C1 segment of cervical spinal cord (tissue), 14 donors: ENCODE data around the gene SPAG7.
"Not testable (repeated sequence)": the region's sequence is repeated elsewhere in the genome, so short reads cannot be mapped to it uniquely, and the experiment has no call there.

Source experiments
- DNase-seq, 14 donors: peaks; one replicate each; lab custom pipeline; 2025; lab: John Stamatoyannopoulos, UW

SPAG7 gene

GRCh38 chr17:4938069-4938491 is 29.5 kb downstream of the SPAG7 start:
- no peak for DNase-seq

- DNase-seq = no peak
Measured at GRCh38 chr17:4937553-4937952, 30.1 kb downstream of the SPAG7 start.

- no peak for DNase-seq
Measured at GRCh38 chr17:4936436-4936835, 31.2 kb downstream of the SPAG7 start.

GRCh38 chr17:4935650-4936049 is 32.0 kb downstream of the SPAG7 start:
- DNase-seq = no peak

- peak in 1 of 14 donors; percentile 28 for DNase-seq
Measured at GRCh38 chr17:4934173-4934979, 33.2 kb downstream of the SPAG7 start.

- DNase-seq = no peak
Measured at GRCh38 chr17:4933646-4934045, 34.0 kb downstream of the SPAG7 start.

- no peak for DNase-seq
Measured at GRCh38 chr17:4932756-4933155, 34.9 kb downstream of the SPAG7 start.

GRCh38 chr17:4931963-4932362 is 35.7 kb downstream of the SPAG7 start, which contains the start of gene GP1BA:
TSS of gene GP1BA (plus strand) at chr17:4932277. CDS start at chr17:4932605, 328 bp downstream.
- DNase-seq = no peak

GRCh38 chr17:4928881-4929280 is 38.7 kb downstream of the SPAG7 start:
- no peak for DNase-seq

GRCh38 chr17:4926577-4927335 is 40.9 kb downstream of the SPAG7 start:
- DNase-seq = not testable (repeated sequence)

GRCh38 chr17:4921320-4921719 is 46.3 kb downstream of the SPAG7 start:
- no peak for DNase-seq

GRCh38 chr17:4920351-4921048 is 47.1 kb downstream of the SPAG7 start:
- DNase-seq = no peak

- no peak for DNase-seq
Measured at GRCh38 chr17:4919511-4920047, 48.0 kb downstream of the SPAG7 start.

- not testable (repeated sequence) for DNase-seq
Measured at GRCh38 chr17:4914551-4914950, 53.1 kb downstream of the SPAG7 start.

- DNase-seq = no peak
Measured at GRCh38 chr17:4913994-4914393, 53.6 kb downstream of the SPAG7 start.
